NCI-H2196 (cell line): ENCODE measurements around the gene MTA3.

Experiments
- DNase-seq: peaks from one replicate; lab custom pipeline; 2025; ENCODE audit not compliant: unreplicated experiment; lab: John Stamatoyannopoulos, UW

The MTA3 gene

DNA sequence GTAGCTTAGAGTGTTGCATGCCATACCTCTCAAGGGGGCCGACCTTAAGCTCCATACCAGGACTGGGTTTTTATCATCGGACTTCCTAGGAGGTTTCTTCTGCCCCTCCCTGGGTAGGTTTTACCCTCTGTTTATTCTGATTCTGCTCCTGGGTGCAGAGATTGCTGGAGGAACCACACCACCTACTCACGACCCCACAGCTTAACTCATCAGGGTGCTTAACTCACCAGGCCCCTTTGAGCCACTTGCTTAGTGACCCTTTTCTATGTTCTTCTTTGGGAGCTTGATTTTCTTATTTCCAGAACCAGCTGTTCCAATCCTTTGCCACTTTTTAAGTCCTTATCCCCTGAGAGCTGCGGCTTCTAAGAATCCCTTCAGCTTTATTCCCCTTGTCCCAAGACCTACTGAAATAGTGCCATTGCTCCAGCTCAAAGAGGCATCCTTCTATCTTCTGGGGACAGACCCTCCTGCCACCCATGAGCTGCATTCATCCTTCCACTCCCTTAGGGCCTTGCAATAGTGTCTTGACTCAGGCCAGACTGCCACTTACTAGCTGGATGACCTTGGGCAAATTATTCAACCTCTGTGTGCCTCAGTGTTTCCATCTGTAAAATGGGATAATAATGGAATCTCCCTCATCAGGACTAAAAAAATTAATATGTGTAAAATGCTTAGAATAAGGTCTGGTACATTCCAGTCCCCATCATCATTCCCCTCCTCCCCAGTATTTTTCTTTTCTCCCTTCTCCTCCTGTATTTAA lies 189.7 kb downstream of the MTA3 start:
- DNase-seq = no peak

DNA sequence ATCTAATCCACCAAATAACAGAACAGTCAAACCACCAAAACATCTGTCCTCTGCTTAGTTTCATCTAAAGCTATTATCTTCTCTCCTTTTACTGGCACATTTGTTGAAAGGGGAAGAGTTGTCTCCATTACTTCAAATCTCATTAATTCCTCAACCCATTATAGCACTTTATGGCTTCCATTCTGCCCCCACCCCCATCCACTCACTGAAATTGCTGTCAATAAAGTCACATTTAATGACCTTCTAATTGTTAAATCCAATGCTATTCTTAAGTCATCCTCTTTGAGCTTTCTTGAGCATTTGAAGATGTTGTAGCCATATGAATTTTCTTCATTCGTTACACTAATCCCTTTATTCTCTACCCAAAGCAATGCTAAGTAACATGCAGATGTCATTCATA lies 190.3 kb downstream of the MTA3 start:
- DNase-seq = no peak

DNA sequence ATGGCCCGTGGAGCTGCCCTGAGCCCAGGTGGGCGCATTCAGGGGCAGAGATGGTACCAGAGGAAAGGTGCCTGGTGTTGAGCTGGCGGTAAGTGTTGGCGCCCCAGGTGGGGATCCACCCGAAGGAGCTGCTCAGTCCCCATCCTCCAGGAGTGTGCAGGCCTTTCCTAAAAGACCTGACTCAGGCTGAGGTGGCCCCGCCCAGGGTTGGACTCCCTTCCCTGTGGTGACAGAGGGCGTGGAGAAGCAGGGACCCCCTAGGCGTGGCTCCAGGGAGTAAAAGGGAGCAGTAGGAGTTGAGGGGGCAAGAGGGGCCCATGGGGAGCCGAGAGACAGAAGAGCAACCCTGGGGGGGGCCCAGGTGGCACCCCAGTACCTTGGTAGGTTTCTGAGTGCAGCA lies 193.1 kb downstream of the MTA3 start:
- no peak for DNase-seq

DNA sequence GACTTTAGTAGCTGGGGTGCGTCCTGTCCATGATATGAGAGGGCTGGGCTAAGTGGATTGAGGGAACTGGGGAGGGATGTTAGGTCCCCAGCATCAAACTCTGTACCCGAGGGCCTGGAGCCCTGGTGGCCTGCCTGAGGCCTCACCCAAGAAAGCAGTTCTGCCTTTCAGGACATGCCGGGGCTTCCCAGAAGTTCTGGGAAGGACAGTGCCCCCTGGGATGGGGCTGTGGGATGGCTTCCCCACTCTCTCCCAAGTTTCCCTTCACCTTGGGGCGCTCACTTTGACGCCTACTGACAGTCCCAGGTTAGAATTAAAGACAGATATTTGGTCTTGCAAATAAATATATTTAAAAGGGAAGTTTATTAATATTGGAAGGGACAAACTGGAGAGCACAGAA lies 193.7 kb downstream of the MTA3 start:
- no peak for DNase-seq

DNA sequence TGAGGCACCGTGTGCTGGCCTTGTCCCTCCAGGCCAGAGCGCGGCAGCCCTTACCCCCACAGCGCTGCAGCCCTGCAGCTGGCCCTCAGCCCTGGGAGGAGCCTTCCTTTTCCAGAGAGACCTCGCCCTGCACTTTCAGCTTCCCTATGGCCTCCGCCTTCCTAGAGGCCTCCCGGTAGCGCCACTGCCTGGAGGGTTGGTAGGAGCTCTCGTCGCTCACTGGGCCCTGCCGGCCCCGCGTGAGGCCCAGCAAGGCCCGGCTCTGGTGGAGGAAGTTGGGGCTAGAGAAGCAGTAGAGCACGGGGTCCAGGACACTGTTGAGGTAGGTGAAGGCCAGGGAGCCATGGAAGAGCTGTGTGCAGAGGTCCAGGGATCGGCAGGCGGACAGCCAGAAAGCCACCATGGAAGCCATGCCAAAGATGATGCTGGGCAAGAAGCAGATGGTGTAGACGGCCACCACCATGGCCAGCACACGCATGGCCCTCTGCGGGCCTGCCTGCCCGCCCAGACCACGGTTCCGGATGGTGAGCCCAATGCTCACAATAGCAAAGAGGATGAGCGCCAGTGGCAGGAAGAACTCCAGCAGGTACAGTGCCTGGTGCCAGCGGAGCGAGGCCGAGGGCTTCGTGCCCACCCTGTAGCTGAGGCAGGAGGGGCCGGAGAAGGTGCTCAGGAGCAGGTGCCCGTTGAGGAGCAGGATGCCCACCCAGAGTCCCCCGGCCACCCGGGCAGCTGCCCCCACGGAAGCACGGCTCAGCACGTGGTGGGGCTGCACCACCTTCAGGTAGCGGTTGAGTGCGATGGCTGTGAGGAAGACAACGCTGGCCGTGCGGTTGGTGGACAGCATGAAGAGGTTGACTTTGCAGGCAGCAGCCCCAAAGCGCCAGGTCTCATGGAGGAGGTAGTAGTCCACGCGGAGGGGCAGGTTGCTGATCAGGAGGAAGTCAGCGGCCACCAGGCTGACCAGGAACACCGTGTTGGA lies 194.7 kb downstream of the MTA3 start:
- DNase-seq = no peak

DNA sequence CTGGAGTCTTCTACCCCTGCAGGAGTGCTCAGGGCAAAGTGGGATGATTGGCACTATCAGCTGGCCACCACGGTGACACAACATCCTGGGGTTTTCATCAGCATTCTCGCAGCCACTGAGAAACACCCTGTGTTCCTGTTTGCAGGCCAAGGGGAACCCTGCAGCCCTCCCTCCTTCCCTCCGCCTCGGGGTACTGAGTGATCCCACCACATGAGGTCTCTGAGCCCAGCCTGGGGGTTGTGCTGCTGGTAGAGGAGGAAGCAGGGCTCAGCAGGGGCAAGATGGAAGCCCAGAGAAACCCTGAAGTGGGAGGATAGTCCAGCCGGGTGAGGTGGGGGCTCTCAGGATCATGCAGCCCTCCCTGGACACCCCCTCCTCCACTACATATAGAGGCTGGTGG lies 195.7 kb downstream of the MTA3 start, which contains the start of gene OXER1:
OXER1 (minus strand) TSS at position 40 of the 400 bp plus-strand sequence. CDS start 73 bp downstream, outside the sequence.
- no peak for DNase-seq

DNA sequence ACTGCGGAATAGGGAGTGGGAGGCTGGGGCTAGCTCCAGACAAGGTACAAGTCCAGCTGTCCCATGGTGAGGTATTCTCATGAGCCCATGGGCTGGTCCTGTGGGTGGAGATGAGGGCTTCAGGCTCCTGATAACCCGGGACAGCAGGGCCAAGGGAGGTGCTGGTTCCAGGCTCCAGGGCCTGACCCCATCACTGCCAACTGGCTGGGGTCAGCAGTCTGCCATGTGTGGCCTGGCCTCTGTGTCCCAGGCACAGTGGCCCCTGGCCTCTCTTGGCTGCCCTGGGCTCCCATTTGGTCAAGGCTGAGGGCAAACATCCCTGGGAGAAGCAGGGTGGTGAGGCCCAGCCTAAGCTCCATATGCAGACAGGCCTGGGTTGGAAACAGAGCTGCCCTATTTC lies 196.5 kb downstream of the MTA3 start:
- no peak for DNase-seq

DNA sequence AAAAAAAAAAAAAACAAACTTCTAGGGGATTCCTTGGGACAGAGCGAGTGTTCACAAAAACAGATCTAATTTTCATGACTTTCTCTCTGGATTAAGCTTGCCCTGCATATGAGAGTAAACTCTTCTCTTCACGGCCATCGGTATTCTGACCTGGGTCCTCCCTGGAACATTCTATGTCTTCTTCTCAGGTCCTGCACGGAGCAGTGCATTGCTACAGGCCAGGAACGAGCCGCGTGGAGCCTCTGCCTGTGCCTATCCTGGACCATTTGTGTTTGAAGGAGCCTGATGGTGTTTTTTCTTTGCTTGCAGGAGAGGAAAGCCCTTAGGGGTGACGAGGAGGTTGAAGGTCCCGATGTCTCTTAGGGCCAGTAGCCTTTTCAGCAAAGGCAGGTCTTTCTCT lies 197.3 kb downstream of the MTA3 start:
- no peak for DNase-seq

DNA sequence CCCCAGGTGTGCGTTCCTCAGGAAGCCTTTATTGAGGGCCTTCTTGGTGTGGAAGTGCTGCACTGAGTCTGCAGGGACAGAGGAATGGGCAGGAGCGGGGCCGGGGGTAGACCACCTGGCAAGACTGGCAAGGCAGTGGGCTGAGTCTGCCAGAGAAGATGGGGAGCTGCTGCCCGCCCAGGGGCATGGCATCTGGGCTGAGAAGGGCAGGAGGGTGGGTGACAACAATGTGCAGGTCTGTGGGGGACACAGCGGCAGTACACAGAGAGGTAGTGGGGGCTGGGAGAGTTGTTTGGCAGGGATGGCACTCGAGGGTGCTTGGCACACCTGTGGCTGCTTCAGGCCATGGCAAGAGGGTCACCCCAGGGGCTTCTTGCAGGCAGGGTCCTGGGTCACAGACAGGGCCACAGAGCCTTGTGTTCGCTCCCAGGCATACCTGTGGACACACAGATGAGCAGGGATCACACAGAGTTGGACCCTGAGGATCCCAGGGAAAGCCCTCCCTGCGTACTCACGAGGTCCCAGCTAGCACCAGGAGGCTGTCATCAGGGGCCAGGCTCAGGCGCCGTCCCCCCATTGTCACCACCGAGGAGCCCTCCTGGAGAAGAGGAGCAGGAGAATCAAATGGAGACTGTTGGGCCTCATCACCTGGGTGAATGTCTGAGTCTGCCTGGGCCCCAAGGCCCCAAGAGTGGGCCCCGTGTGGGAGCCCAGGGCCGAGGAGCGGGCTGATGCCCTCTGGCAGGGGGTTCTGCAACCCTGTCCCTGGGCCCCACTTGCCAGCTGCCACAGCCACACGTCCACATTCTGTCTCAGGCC lies 198.9 kb downstream of the MTA3 start:
- DNase-seq = no peak

DNA sequence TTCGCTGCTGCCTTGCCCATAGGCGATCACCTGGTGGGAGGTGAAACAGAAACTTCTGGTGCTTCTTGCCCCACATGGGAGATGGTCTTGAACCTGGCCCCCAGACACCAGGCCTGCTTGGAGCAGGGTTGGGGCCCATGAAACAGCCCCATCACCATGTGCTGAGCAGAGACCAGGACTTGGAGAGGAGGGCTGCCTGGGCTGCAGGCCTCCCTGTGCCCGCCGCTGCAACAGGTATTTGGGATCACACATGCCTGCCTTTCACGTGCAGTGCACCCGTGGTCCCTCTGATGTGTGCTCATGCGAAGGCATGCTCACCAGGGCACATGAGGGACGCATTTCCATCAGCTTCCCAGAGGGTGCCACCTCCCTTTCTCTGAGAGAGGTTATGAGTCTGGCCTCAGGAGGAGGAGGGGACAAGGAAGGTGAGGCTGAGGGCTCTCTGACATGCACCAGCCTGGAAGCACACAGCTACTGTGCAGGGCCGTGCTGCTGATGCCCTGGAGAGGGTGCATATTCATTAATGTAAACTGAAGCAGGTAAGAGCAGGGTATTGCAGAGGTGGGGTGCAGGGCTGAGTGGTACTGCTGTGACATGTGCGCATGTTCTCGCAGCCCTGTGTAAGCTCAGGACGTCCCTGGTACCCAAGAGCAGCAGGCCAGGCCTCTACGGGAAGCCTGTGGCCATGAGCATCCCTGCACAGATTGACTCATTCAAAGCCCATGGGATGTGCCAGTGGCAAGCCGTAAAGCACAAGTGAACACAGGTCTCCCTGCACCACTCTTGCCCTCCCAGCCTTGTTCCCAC lies 199.7 kb downstream of the MTA3 start:
- no peak for DNase-seq

DNA sequence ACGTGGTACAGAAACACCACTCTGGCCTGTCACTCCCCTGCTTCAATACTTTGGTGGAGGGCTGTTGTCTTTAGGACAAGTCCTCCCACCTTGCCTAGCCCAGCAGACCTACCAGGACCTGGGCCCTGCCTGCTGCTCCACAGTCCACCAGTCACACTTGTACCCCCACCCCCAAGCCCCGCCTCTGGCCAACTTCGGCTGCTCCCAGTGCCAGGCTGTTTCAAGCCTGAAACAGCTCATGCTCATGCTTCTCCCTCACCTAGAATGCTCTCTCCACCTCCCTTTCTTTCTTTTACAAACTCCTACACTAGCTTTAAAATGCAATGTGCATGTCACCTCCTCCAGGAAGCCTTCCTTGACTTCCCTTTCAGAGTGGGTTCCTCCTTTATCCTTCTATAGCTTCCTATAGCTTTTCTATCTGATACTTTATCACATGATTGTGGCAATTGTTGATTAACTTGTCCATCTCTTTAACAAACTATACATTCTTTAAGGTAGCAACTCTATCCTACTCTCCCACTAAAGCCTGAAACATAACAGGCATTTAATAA lies 200.3 kb downstream of the MTA3 start:
- no peak for DNase-seq

DNA sequence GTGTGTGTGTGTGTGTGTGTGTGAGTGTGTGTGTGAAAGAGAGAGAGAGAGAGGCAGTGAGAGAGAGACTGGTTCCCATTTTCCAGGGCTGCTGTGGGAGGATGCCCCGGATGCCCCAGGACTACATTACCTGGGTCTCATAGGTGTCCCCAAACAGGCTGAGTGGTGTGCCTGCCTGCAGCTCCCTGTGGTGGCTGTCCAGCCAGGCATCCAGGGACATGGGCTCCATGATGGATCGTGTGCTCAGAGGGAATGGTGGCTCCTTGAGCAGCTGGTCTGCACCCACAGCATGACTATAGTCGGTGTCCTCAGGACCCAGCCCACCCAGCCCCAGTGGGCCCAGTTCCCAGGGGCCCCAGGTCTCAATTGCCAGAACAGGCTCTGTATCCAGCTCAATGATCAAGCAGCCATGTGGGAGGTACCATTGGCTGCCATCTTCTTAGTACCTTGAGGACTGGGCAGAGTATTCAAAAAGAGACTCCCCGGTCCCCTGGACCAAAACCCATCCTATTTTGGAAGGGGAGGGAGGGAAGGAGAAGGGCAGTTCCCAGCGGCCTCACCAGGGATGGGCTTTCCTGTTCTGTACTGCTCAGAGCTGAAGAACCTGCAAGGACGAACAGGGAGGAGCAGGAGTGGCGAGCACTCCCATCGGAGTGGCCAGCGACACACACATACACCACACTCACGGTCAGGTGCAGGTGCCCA lies 201.3 kb downstream of the MTA3 start:
- no peak for DNase-seq

DNA sequence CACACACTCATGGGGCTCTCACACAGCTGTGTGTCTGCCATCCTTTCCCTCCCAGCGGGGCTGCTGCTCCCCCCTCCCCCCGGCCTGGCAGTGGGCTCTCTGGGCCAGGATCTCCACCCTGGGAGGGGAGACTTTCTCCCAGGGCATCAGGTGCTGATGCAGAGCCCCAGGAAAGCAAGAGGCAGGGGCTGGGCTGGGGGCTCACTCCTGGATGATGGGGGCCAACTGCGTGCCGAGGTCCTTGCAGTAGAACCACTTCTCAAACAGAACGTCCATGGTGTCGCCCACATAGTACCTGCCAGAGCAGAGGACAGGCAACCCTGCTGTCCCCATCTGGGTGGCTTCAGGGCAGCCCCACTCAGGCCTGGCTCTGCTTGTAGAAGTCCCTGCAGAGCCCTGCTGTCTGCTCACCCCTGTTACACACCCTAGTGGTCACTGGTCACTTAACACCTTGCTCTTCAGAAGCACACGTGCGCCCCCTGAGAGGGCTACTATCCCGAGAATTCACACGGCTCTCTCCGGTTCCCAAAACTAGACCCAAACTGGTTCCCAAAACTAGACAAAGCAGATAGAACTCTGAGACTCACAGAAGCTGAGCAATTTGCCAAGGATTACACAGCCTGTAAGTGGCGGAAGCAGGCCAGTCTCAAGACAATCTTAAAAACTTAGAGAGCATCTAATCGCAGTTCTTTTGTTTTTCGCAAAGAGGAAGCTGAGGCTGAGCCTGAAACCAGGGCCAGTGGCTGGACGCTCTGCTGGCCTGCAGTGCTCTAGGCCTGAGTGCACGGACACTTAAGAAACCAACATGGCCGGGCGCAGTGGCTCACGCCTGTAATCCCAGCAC lies 202.1 kb downstream of the MTA3 start:
- no peak for DNase-seq

DNA sequence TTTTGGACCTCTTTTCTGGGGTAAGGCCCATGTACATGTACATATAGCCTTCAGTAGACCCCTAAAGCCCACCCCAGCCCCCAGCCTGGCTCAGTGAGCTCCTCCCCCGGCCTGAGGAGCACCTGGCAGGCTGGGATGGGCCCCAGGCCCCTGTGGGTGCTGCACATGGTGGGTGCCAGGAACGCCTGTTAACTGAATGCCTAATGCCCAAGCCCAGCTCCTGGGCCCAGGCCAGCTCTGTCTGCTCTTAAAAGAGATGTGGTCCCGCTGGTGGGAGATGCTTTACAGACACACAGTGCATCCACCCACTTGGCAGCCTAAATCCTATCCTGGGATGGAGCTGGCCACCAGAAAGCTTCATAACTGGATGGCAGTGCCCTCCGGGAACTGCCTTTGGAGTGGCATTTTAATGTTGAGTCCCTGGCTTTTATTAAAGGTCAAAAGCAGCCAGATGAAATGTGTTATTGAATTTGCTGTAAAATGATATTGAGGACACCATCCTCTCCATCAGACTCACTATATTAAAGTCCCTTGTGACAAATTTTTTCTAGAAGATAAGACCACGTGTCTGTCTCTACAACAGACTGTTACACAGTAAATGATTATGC lies 203.2 kb downstream of the MTA3 start:
- no peak for DNase-seq

DNA sequence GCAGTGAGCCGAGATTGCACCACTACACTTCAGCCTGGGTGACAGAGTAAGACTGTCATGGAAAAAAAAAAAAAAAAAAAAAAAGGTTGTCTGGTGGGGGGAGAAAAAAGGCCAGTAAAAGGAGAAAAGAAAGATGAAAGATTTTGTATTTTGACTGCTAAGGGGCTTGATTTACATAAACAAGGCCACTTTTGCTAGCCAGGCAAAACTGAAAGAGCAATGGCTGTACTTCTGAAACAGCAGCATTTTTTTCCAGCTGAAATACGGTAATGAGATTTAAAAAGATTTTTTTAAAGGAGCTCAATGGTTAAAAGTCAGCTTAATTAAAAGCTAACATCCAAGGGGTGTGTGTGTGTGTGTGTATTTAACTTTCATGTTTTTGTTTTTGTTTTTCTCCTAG lies 206.8 kb downstream of the MTA3 start:
- DNase-seq = no peak

DNA sequence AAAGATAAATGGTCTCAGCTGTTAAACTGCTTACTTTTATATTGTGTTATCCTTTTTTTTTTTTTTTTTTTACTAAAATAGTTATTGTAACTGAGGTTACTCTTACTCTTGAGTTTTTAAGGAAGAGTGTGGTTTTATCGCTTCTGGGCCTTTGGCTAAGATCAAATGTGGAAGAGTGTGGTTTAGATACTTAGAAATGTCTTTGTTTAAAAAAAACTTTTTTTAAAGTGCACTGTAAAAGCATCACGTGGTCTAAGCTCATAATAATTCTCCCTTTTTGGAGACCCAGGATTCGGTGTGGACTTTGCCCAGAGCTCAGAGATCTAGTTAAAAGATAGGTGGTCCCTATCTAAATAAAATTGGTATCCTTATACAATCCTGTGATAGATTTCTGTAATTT lies 207.4 kb downstream of the MTA3 start:
- no peak for DNase-seq

DNA sequence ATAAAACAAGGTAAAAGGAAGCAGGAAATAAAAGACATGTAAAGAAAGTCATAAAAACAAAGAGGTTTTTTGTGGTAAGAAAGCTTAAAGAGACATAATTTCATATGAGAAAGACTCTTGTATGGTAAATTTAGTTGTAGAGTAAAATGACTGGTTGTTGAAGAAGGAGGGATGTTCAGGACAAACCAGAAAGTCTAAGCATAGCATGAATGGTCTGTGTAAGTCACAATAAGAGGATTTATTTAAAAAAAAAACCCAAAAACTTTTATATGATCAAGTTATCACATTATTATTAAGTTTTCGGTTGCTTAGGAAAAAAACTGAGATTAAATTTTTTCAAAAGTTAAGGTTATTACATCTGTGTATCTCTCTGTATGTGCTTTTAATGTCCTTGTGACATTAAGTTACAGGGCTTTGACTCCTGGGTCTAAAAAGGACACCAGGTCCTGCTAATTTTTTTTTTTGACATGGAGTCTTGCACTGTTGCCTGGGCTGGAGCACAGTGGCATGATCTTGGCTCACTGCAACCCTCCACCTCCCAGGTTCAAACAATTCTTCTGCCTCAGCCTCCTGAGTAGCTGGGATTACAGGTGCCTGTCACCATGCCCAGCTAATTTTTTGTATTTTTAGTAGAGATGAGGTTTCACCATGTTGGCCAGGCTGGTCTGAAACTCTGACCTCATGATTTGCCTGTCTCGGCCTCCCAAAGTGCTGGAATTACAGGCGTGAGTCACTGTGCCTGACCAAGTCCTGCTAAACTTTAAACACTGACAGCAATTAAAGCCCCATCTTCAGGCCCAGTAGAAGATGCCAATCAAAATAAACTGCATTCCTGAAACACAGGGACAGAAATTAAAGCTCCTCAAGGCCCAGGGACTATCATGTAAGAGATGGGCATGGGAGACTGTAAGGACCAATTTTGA lies 209.7 kb downstream of the MTA3 start:
- no peak for DNase-seq
